Ascending aorta (tissue), 2 donors: Measurements from ENCODE around the gene CFAP100. TPM values are rescaled to one million over a fixed set of nuclear protein-coding genes. Genes with fewer than 3 reads are reported as not detected.

Experiments used
- DNase-seq, 2 donors: peaks; one replicate each; pipeline ENCODE4 v3.0.0-alpha.2; 2019; ENCODE audit warnings: low spot score in 2 of 2
- H3K27ac ChIP-seq, 2 donors: fragments of 200-600 bp; sonication (generic); one replicate each; pipeline ENCODE4 v1.5.1; 2016 to 2017; ENCODE audit warnings: mild to moderate bottlenecking in 1 of 2
- H3K27me3 ChIP-seq: fragments of 200-600 bp; sonication (generic); one replicate; pipeline ENCODE4 v1.5.1; 2017
- H3K36me3 ChIP-seq, 2 donors: fragments of 200-600 bp; sonication (generic); one replicate each; pipeline ENCODE4 v1.5.1; 2016
- H3K4me1 ChIP-seq, 2 donors: fragments of 200-600 bp; sonication (generic); one replicate each; pipeline ENCODE4 v1.5.1; 2016 to 2017; ENCODE audit warnings: mild to moderate bottlenecking in 1 of 2
- H3K4me3 ChIP-seq, 2 donors: fragments of 200-600 bp; sonication (generic); one replicate each; pipeline ENCODE4 v1.5.1; 2016 to 2017; ENCODE audit warnings: mild to moderate bottlenecking in 1 of 2
- H3K9me3 ChIP-seq, 2 donors: fragments of 200-600 bp; sonication (generic); one replicate each; pipeline ENCODE4 v1.5.1; 2016
- CTCF ChIP-seq, 3 experiments: fragments of 200-600 bp in 2 of 3; fragments of 450-650 bp in 1 of 3; sonication (generic) in 2 of 3; IDR thresholded peaks; one replicate each; pipeline ENCODE4 v1.5.1; 2016 to 2019; ENCODE audit warnings: antibody characterized with exemption in 3 of 3, mild to moderate bottlenecking in 1 of 3, moderate library complexity in 1 of 3
- intact Hi-C: fragments of 100-400 bp; cut with DNase I; formaldehyde crosslinking; loops from one replicate; pipeline ENCODE4 v1.15.1; 2023
- total RNA-seq: library from RNA; depleted of rRNA; stranded (reverse); fragments of >200 nt; gene quantifications from one replicate; pipeline ENCODE4 v1.1.0, GENCODE V29; 2016

Gene CFAP100
- total RNA-seq, 1 donor from 2014 or later: not detected

GRCh38 chr3:126448893-126449180 lies 54.1 kb downstream of the CFAP100 start:
- no peaks in the 10 kb centered on the region for H3K9me3 ChIP-seq

GRCh38 chr3:126449621-126450051 lies 54.9 kb downstream of the CFAP100 start:
- no peak overlapping the region for H3K4me3 ChIP-seq
- TF ChIP-seq CTCF (IDR thresholded peaks at IDR 0.05): no peak
- no peaks in the 10 kb centered on the region for H3K27me3 ChIP-seq
- intact Hi-C loops: no loop called here
- H3K9me3 ChIP-seq: no peaks in the 10 kb centered on the region
- DNase-seq: no peak
- no peak overlapping the region for H3K27ac ChIP-seq
- H3K4me1 ChIP-seq: no peaks in the 10 kb centered on the region
- peaks cover 32 to 62% of the 10 kb centered on the region in 2 donors for H3K36me3 ChIP-seq

More at GRCh38 chr3:126448893-126449180, 54.1 kb downstream of the CFAP100 start:
- no peak overlapping the region for H3K27ac ChIP-seq
- no peak overlapping the region for H3K4me3 ChIP-seq
- H3K4me1 ChIP-seq: no peaks in the 10 kb centered on the region
- H3K27me3 ChIP-seq: no peaks in the 10 kb centered on the region
- TF ChIP-seq CTCF (IDR thresholded peaks at IDR 0.05): no peak
- peaks cover 32 to 55% of the 10 kb centered on the region in 2 donors for H3K36me3 ChIP-seq
- peak in 1 of 2 donors; percentile 49 for DNase-seq
- intact Hi-C loops: no loop called here

GRCh38 chr3:126450219-126450618 lies 55.5 kb downstream of the CFAP100 start:
- Histone ChIP-seq H3K4me1 (no peaks in the 10 kb centered on the region), H3K27me3 (no peaks in the 10 kb centered on the region), H3K27ac (no peak overlapping the region), H3K4me3 (no peak overlapping the region), H3K9me3 (no peaks in the 10 kb centered on the region), H3K36me3 (peaks cover 32 to 62% of the 10 kb centered on the region in 2 donors)
- TF ChIP-seq CTCF (IDR thresholded peaks at IDR 0.05): no peak
- peak in 1 of 2 donors; percentile 42 for DNase-seq
- intact Hi-C loops: no loop called here

GRCh38 chr3:126450744-126451143 lies 56.0 kb downstream of the CFAP100 start:
- Histone ChIP-seq H3K27me3 (no peaks in the 10 kb centered on the region), H3K27ac (no peak overlapping the region)

GRCh38 chr3:126451511-126451910 lies 56.8 kb downstream of the CFAP100 start:
- Histone ChIP-seq H3K27me3 (no peaks in the 10 kb centered on the region), H3K4me1 (no peaks in the 10 kb centered on the region), H3K27ac (no peak overlapping the region), H3K4me3 (no peak overlapping the region), H3K36me3 (peaks cover 40 to 68% of the 10 kb centered on the region in 2 donors), H3K9me3 (no peaks in the 10 kb centered on the region)
- peak in 1 of 2 donors; percentile 56 for DNase-seq
- no peak for TF ChIP-seq CTCF (IDR thresholded peaks at IDR 0.05)
- intact Hi-C loops: no loop called here

More at GRCh38 chr3:126450744-126451143, 56.0 kb downstream of the CFAP100 start:
- no peak for TF ChIP-seq CTCF (IDR thresholded peaks at IDR 0.05)
- DNase-seq: peak in 1 of 2 donors; percentile 47
- intact Hi-C loops: no loop called here
- Histone ChIP-seq H3K4me3 (no peak overlapping the region), H3K36me3 (peaks cover 32 to 62% of the 10 kb centered on the region in 2 donors), H3K4me1 (no peaks in the 10 kb centered on the region), H3K9me3 (no peaks in the 10 kb centered on the region)

- Histone ChIP-seq H3K27ac (no peak overlapping the region), H3K4me3 (no peak overlapping the region), H3K27me3 (no peaks in the 10 kb centered on the region), H3K4me1 (no peaks in the 10 kb centered on the region), H3K36me3 (peaks cover 47 to 75% of the 10 kb centered on the region in 2 donors), H3K9me3 (no peaks in the 10 kb centered on the region)
- peak in 1 of 2 donors; percentile 13 for DNase-seq
- no peak for TF ChIP-seq CTCF (IDR thresholded peaks at IDR 0.05)
- intact Hi-C loops: no loop called here
These were observed 57.5 kb downstream of the CFAP100 start for GRCh38 chr3:126452213-126452612.
